HS-5 (cell line): Measurements from ENCODE around the gene SH3TC1.

Source experiments
- DNase-seq: peaks from one replicate; pipeline ENCODE4 v3.0.0-alpha.2; 2012; ENCODE audit warnings: low read depth

The SH3TC1 gene

DNA sequence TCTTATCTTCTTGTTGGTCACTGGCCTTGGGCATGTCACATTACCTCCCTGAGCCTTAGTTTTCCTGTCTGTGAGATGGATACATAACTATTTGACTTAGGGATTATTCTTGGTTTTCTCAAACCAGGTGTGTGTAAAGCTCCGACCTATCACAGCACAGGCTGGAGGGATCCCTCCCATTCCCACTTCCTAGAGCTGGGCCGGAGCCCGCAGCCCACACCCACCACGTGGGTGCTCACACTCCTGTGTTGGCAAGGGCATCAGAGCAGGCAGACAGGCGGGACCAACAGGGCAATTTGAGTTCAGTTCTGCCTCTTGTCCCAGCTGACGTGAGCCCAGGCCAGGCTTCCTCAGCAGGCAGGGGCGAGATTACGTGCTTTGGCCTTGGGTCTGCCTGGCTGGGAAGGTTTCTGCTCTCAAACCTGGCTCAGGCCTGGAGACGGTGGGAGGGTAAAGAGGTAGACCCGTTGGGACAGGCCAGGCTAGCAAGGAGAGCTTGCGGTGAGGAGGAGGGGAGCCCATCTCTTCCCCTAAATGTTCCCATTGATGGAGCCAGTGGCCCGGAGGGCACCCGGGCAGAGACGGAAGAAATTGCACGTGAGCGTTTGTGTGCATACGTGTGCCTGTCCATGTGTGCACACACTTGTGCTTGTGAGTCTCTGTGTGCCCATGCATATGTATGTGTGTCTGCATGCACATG is 734 bp upstream of the SH3TC1 start:
- DNase-seq = no peak

DNA sequence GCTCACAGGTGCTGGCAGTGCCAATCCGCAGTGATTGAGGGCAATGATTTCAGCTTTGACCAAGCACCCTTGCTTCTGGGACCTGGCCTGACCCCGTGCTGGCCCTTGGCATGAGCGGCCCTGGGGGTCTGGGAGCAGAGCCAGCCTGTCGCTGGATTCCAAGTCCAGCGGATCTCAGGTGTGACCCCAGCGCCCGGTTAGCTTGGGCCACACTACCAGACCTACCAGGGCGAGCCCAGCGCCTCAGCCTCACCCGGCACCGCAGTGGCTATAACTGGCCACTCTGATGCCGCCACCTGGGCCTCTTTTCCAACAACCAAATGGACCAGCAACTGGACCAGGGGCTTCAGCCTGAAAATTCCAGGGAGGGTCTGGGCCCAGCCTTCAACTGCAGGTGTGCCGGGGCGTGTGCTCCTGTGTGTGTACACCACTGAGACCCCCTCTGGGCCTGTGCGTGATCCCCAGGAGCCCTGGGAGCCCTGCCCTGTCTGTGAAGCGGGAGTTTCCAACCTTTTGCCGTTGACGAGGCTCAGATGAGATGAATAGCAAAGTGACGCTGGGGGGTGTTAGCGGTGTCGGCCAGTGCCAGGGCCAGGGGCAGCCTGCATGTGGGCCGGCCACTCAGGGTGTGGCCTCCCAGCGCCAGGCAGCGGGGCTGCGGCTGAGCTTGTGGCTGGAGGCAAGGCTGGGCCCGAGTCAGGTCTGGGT is 658 bp downstream of the SH3TC1 start:
- no peak for DNase-seq

- no peak for DNase-seq
These were observed 1.3 kb downstream of the SH3TC1 start for GRCh38 chr4:8200302-8200975.

- DNase-seq = no peak
These were observed 2.3 kb downstream of the SH3TC1 start for GRCh38 chr4:8201321-8201781.

GRCh38 chr4:8202108-8203051 is 3.3 kb downstream of the SH3TC1 start:
- DNase-seq = no peak

DNA sequence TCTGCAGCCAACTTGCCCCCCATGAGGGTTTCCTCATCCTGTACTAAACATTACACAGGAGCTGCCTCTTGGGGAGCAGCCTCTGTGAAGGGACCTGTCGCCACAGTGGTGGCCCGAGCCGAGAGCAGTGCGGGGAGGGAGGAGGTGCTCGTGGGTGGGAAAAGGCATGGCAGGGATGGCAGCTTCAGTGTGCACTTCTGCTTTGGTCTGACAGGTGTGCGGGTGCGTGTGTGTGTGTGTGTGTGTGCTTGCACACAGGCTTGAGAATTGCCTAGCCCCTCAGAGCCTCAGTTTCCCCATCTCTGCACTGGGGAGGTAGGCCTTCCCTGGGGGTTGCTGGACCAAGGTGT is 3.9 kb downstream of the SH3TC1 start:
- DNase-seq = no peak

DNA sequence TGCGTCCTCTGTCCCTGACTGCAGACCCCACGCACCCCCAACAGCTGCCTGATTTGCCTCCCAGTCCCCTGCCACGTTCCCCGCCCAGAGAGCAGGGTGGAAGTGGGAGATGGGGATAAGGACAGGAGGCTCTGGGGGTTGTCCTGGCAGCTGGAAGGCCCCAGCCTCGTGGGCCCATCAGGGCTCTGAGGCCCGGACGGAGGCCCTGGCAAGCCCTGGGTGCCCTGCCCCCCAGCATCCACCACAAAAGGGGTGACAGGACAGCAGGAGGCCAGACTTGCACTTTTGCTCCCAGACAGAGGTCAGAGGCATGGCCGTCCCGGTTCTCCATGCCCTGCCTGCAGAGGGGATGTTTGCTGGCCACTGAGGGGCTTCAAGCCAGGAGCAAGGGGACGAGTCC is 4.7 kb downstream of the SH3TC1 start:
- DNase-seq = no peak

DNA sequence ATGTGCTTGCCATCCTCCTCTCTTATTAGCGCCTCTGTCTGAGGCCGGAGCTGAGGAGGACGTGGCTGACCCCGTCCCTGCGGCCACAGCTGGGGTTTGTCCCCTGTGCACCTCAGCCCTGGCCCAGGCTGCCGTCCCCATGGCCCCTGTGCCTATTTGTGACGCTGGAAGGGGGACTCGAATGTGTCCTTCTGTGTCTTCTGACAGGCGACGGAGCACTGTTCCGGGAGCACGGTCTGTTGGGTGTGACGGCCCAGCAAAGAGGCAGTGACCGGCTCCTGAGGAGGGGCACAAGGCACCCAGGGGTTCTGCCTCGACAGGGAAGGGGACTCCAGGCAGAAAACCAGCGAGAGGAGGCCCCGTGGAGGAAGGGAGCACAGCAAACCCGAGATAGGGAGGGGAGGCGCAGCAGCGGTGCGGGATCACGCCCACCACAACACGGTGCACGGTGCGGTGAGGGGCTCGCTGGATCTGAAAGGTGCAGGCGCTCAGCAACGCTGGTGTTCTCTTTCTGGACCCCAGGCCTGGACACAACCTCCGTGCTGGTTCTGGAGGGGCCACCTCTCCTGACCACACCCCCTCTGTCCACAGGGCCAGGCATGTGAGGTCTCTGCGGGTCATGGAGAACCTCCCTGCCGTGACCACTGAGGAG is 5.6 kb downstream of the SH3TC1 start:
- no peak for DNase-seq

DNA sequence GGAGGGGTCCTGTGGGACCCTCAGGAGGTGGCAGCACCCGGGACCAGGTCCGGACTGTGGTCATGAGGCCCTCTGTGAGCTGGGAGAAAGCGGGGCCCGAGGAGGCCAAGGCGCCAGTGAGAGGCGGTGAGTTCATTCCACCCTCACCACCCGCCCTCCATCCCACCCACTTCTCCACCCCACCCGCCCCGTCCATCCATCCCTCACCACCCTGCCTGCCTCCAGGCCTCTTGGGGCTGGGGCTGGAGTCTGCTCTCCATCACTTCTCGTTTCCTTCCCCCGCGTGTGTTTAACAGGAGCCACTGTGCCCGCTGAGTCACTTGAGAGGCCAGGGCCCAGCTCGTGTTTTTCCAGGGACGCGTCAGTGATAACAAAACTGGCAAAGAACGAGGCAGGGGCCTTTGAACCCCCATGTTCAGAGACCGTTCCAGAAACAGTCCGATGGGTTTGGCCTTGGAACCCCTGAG is 6.2 kb downstream of the SH3TC1 start:
- no peak for DNase-seq

DNA sequence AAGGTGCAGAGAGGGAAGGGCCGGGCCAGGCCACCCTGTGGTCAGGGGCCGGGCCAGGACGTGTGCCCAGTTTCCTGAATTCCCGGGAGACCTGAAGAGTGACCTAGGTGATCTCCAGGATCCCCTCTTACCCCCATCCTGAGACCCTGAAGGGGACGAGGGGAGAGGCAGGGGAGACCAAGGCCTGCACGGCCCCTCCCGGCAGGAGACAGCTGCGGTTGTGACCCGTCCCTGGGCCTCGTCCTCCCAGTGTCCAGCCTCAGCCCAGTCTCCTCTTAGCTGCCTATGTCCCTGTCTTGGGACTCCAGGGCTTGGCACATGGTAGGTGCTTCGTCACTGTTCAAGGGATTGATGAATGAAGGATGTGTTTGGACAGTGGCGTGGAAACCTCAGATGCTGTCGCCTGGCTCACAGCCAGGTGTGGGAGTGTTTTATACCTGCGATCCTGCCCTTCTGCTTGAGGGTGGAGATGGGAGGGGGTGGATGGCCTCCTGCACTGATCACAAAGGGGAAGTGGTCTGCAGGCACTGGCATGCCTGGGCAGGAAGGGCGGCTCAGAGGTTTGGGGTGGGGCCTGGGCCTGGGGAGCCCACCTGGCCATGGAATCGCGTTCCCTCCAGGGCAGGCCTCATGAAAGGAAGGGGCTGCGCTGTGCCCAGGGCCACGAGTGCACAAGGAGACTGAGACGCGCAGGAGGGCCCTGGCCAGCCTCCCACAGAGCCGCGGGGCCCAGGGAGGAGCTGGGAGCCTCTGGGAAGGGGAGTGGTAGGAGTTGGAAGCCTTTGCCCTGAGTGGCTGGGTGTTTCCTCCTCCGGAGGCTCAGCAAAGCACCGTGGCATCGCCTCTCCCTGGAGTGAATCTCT is 6.9 kb downstream of the SH3TC1 start:
- DNase-seq = no peak

GRCh38 chr4:8207314-8207713 is 8.2 kb downstream of the SH3TC1 start:
- DNase-seq = no peak

GRCh38 chr4:8208565-8208964 is 9.5 kb downstream of the SH3TC1 start:
- no peak for DNase-seq

DNA sequence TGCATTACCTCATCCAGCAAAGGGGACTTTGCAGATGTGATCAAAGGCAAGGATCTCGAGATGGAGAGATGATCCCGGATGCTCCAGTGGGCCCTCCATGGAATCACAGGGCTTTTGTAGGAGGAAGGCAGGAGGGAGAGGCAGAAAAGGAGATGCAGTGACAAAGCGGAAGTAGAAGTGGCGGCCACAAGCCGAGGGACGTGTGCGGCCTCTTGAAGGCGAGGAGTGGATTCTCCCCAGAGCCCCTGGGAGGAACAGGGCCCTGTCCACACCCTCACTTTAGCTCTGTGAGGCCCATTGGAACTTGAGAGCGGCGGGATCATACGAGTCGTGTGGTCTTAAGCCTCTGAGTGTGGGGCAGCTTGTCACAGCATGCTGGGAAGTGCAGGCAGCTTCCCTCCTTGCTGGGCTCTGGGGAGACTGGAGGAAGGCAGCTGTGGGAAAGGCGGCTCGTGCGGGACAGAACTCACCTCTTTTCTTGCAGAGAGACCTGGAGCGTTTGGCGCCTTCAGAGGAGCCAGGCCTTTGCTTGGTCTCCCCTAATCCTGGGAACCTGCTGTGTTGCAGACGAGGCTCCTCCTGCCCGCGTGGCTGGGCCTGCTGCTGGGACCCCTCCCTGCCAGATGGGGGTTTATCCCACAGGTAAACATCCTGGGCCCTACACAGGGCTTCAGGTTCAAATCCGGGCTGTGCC is 10.2 kb downstream of the SH3TC1 start:
- no peak for DNase-seq

DNA sequence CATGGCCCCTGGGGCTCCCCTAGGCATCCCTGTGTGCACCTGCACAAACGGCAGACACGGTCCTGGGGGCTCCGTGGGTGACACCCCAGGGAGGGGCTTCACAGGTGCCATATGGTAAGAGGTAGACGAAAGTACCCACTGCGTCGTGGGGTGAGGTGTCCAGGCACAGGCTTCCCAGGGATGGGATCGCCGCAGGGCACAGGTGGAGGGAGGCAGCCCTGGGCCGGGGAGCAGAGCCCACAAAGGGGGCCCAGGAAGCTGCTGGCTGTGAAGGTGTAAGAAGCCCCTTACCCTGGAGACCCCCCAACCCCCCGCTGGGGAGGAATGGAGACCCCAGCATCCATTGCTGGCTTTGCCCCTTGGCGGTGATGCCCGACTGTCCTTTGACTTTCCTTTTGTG is 10.9 kb downstream of the SH3TC1 start:
- no peak for DNase-seq

GRCh38 chr4:8210616-8211015 is 11.5 kb downstream of the SH3TC1 start:
- no peak for DNase-seq

DNA sequence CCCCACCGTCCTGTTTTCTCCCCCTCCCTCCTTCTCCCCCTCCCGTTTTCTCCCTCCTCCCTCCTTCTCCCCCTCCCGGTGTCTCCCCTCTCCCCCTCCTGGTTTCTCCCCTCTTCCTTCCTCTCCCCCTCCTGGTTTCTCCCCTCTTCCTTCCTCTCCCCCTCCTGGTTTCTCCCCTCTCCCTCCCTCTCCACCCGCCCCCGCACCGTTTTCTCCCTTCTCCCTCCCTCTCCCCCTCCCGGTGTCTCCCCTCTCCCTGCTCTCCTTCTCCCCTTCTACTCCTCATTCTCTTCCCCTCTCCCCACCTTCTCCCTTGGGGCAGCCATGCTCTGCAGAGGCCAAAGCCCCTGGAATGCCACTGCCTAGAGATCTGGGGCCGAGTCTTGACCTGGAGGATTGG is 12.2 kb downstream of the SH3TC1 start:
- DNase-seq = no peak

DNA sequence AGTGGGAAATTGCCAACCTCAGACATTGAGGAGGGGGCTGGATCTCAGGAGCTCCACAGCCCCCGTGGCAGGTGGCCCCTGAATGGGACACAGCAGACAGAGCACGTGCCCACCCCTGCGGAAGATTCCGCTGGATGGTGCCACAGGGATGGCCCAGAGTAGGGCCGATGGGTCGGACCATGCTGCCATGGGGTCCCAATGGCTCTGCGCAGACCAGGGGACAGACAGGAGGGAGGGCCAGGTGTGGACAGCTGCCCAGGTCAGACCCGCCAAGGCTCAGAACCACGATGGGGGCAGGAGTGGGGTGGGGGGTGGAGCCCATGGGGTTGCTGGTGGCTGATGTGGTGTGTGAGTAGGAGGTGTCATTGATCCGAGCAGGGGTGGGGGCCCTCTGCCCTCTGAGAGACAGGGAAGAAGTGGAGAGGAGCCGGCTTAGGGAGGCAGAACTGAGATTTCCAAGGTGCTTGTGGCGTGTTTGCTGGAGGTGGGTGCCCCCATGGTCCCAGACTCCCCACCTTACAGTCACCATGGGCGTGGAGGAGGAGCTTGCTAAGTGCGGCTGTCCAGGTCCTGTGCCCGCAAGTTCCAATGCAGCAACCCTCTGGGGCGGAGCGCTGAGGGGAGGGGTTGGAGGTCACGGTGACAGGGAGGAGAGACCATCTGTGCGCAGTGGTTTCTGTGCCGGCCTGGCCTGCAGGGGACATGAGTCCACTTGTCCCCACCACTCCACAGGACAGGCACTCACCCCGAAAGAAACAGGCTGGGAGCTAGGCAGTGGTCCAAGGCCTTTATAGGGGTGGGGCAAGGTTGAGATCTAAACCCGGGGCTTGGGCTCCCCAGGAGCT is 12.9 kb downstream of the SH3TC1 start:
- no peak for DNase-seq

GRCh38 chr4:8212622-8213021 is 13.5 kb downstream of the SH3TC1 start:
- no peak for DNase-seq

DNA sequence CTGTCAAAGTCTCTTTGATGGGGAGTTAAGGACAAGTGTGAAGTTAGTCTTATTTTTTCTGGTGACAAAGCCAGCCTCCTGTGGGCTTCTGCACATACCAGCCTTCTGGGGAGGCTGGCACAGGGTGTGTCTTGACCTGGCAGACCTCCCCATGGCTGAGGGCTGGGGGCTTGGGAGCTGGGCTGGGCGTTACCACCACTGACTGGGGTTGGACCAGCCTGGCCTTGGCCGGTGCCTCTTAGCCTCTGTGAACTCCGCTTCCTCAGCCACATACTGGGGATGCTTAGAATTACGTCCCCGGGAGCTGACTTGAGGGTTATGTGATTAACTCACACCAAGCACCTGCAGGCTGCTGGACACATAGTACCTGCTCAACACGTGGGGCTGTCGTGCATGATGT is 14.0 kb downstream of the SH3TC1 start:
- DNase-seq = no peak
